ENCODE results near the gene FAM200B. TPM values are rescaled to one million over a fixed set of nuclear protein-coding genes. Genes with fewer than 3 reads are reported as not detected.

Gene FAM200B
- total RNA-seq, result 16.0 and 16.6 TPM in 2 replicates

DNA sequence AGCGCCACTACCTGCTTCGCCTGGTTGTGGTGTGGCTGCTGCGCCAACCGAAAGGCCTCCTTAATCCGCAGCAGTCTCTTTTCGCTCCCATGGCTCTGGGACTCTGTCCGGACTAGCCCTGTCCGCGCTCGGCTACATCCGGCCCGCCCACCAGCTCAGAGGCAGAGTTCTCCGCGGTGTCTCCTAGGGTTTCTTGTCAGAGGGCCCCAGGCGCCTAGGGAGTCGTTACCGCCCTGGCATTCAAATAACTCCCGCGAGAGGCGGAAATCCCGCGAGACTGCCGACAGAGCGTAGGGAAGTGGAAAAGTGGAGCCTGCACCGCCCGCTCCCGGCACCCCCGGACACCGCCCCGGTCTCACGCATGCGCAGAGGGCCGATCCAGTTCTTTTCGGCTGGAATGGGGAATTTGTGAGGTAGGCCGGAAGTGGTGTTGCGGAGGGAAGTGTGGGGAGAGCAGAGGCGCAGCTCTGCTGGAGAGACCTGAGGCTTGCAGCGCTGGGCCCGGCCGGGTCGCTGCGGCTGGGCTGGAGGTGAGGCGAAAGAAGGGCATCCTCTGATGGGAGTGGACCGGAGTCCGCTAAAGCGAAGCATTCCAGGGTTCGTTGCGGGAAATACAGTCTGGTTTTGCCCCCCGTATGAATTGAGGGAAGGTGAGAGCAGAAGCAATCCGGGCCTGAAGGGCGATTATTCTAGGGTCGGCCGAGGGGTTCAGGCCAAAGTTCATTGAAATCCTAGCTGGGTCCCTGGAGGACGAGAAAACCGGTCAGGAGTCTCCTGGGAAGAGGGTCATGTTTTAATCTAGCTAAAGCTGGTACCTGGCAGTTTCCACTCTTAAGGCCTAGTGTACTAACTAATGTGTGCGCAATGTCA, at the start of gene FAM200B:
Gene FAM200B, plus strand, starts transcription at position 456 of the 870 bp plus-strand sequence. CDS start 5,151 bp downstream, outside the sequence.
- peak; percentile 90 for DNase-seq (ENCODE audit: low read depth, low spot score)

DNA sequence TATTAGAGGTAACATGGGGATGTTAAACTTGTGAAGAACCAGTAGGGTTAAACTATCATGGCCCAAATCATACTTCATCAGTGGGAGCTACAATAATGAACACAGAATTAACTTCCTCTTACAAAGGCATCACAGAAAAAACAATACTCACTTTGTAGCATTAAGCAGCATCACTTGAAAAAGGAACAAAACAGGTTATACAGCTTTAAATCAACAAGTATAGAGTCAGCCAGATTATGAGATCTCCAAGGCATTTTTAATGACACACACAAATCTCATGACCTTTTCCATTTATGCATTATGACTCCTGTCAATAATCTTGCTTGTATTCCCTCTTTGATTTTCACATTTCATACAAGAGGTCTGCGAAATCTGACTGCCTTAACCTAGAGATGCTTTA, 44.8 kb upstream of the FAM200B start:
- DNase-seq (ENCODE audit: low read depth, low spot score), result no peak

DNA sequence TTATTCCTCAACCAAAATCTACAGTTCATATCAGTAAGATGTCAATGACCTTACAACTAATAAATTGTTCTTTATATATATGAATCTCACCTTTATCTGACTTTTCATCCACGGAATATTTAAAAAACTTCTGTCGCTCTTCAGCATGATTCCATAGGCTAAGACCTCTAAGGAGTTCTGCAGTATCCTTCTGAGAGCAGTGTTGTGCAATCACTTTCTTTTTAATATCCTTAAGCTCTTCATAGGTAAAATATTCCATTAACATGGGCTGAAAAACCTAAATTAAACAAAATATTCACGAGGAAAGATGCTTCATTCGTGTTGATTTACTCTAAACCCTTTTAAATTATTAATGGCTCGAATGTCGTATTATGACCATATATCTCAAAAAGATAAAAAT, 43.2 kb upstream of the FAM200B start:
- no peak for DNase-seq (ENCODE audit: low read depth, low spot score)

DNA sequence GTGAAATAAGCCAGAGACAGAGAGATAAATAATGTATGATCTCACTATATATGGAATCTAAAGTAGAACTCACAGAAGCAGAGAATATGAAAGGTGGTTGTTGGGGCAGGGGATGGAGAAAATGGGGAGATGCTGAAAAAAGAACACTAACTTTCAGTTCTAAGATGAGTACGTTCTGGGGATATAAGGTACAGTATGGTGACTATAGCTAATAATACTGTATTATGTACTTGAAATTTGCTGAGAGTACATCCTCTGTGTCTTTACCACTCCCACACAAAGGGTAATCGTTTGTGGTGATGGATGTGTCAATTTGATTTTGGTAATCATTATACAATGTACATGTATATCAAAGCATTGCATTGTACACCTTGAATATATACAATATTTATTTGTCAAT, 33.0 kb upstream of the FAM200B start:
- no peak for DNase-seq (ENCODE audit: low read depth, low spot score)

DNA sequence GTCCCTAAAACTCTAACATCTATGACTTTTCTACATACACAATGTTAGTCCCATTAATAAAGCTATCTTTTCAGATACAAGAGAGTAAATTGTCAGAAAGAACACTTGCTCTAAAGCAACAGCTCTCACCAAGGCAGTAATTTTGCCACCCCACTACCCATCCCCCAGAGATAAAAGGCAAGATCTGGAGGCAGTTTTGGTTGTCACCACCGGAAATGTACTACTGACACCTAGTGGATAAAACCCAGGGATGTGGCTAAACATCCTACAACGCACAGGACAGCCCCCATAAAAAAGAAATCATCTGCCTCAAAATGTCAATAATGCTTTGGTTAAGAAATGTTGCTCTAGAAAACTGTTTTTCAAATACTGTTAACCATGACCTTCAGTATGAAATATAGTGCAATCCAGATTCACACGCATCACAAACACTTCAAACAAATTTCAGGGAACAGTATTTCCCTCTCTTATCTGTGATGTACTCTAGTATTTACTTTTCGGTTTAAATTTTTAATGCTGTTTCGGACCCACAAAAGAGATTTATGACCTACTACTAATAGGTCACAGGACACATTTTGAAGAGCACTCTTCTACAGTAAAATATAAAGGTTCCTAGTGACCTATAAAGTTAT, 31.6 kb upstream of the FAM200B start:
- no peak for DNase-seq (ENCODE audit: low read depth, low spot score)

DNA sequence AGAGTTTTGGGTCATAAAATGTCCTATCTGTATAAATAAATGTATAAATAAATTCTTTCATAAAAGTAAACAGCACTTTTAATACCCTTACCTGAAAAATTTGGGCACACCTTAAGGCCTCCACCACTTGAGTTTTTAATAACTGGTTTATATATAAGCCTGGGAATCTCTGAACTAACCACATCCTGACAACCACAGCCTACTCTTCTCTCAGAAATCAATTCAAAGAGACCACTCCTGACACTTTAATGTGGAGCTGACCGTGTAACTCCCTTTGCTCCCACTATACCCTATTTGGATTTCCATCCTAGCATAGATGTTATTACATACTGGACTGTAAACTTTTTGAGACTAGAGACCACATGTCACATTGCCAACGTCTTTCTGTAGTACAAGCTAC, 30.0 kb upstream of the FAM200B start:
- DNase-seq (ENCODE audit: low read depth, low spot score), result no peak

DNA sequence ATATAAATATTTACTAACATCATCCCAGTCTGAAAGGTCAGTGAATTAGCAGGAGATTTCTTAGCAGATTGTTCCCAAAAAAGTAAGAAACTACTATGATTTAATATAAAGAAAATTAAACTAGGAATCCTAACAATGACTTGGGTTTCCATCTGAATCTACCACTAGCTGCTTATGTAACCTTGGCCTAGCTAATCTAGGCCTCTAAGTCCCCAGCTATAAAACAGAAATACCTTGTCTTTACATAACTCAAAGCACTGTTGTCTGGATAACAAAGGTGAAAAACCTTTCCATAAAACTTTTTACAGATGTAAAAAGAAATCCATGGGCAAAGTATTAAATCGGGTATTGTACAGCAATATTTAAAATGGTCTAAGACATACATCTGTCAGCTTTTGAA, 29.4 kb upstream of the FAM200B start:
- no peak for DNase-seq (ENCODE audit: low read depth, low spot score)

DNA sequence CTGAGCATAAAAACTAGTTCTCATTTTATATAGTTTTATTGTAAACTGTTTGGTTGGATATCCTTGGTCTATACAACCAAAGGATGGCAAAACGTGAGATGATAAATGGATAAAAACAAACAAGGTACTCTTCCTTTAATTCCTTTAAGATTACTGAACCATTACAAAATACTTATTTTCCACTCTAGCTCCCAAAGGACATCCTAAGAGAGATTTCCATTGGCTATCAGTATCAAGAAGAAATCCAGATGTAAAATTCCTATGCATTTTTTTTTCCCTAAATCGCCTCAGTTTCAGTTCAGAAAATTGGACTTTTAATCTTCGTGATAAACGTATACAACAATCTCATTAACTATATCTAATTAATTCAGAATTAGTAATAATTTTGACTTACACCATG, 28.8 kb upstream of the FAM200B start:
- no peak for DNase-seq (ENCODE audit: low read depth, low spot score)

DNA sequence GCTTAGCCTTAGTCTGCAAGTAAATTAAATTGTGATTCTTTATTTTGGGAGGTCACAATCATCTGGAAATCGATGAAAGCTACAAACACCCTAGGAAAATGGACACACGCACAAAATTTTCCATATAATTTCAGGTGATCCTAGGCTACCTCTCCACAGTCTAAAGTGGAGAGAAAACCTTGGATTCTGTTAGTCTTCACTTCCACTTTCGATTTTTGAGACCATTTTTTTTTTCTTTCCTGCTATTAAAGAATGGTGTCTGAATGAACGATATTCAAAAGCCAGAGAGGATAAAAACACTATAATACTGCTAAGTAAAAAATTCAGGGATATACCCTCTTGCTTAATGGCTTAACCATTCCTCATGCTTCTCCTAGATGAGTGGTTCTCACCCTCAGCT, 28.2 kb upstream of the FAM200B start:
- no peak for DNase-seq (ENCODE audit: low read depth, low spot score)

DNA sequence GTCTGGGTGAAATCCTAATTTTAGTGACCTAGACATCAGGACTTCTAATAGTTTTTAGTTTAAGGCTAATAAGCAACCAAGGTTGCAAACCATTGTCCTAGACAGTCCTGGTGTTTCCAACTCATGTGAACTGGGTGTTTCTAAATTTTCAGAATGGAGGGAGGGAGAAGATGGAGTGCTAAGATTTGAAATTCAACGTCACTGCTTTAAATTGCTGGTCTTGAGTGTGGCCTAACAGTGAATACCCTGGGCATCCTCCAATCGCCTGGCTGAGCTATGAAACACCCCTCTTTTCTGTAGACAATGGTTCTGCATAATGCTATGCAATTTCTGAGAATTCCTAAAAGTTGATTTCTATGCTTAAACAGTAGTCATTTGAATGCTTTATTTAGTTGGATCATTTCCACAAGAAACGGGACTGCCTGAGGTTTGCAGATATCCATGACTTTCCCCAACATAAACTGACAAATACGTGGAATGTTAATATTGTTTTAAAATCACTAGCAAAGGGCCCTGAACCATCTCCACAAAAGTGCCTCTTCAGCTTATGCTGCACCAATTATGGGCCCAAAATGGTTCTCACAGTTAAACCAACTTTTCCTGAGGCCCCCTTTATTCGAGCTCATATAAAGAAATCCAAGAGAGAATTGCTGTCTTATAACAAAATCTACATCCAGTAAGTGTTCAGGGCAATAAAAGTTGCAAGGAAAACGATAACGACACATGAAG, 27.6 kb upstream of the FAM200B start:
- DNase-seq (ENCODE audit: low read depth, low spot score), result no peak

DNA sequence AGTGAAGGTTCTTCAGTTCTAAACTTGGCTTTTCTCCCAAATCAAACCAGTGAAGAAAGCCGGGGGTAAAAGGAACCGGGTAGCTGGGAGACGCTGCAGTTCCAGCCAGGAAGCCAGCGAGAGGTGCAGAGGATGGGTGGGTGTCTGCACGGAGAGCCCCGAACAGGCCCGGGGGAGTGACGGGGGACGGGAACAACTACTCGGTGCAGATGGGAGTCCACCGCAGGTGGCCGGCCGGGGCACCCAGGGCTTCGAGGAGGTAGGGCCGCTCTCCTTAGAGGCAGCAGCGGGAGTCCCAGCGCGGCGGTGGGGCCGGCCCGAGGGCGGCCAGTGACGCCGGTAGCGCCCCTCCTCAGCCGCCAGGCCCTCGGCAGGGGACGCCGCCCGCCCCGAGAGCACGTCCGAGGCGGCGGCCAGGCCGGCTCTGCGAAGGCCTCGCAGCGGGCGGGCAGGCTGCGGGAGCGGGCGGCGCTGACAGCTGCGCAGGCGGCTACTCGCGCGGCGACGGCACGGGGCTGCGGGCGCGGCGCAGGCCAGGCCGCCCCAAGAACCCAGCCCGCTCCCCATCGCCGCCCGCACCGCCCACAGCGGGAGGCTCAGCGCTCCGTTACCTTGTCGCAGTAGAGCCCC, 26.9 kb upstream of the FAM200B start:
- DNase-seq (ENCODE audit: low read depth, low spot score), result no peak

DNA sequence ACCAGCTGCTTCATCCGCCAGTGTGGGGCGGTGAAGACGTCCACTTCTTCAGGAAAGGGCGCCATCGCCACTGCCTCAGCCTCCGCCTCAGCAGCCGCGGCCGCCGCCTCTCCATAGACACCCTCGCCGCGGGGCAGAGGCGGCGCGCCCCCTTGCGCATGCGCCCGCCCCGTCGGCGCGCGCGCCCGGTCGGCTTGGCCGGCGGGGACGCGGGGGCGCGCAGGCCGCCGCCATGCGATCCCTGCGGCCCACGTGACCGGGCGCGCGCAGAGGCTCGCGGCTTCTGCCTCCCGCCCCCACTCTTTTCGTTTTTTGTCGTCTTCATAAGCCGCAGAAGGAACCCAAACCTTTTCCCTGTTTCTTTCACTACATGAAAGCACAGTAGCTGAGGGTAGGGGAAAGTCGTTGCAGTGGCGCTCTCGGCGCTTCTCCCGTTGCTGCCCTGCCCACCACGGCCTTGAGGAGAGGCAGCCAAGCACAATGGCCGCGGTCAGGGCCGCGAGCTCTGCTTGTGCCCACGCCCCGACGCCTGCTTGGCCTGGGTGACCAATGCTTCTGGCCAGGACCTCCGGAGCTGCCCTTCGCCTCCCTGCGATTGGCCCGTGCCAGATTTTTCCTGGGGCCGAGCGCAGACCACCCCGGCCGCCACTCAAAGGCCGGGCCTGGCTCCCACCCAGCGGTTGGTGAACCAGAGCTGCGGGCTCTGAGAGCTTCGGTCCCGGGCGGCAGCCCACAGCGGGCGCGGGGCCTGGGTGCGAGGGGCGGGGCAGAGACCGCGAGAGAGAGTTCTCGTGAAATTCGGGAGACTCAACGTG, 26.2 kb upstream of the FAM200B start, which contains the start of gene FBXL5:
Gene FBXL5, minus strand, starts transcription at position 135 of the 815 bp plus-strand sequence. Its CDS starts 70 bp downstream, at position 65.
- DNase-seq (ENCODE audit: low read depth, low spot score), result peak; percentile 48

DNA sequence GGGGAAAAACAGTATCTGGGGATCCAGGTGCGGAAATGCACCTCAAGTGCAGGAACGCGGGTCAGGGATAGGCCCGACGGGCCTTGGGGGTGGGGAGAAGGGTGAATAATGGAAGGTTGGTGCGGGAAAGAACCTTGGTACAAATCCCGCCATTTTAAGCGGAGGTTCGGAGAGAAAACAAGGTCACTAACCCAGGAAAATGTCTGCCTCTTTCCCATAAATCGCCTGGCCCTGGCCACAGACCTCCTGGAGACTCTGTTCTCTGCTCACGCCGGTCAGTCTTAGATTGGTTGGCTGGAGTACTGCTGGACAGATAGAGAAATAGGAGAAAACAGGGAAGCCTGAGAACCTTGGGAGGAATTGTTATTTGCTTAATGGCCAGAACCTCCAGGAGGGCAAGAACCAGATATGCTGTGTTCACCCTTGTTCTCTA, 25.6 kb upstream of the FAM200B start:
- DNase-seq (ENCODE audit: low read depth, low spot score), result no peak

DNA sequence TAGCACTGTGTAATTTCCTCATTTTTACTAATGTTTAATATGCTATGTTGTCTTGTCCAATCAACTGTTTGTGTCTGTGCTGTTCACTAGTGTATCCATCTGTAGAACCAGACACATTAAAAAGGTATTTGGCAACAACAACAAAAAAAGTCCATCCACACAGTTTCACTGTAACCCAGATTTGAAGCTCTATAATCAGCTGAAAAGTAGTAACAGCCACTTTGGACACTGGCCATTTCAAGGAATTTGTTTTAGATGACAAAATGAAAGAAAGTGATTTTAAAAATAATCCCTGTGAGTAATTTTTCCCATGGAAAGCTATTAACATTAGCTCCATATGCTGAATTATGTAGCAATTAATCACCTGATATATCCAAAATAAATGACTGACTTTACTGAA, 24.3 kb upstream of the FAM200B start:
- no peak for DNase-seq (ENCODE audit: low read depth, low spot score)

DNA sequence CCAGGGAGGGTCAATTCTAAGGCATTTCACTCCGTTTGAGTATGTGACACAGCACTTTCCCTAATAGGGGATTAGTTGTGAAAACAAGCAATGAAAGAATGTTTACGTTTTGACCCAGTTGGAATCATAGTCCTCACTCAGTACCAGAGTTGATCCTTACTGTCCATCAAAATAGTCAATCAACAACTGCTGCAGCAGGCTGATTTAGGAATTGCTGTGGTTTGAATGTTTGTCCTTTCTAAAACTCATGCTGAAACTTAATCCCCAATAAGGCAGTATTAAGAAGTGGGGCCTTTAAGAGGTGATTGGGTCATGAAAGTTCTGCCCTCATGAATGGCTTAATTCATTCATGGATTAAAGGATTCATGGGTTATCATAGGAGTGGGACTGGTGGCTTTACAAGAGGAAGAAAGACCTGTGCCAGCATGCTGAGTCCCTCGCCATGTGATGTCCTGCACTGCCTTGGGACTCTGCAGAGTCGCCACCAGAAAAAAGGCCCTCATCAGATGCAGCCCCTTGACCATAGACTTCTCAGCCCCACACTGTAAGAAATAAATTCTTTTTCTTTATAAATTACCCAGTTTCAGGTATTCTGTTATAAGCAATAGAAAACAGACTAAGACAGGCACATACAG, 23.4 kb upstream of the FAM200B start:
- DNase-seq (ENCODE audit: low read depth, low spot score), result no peak

DNA sequence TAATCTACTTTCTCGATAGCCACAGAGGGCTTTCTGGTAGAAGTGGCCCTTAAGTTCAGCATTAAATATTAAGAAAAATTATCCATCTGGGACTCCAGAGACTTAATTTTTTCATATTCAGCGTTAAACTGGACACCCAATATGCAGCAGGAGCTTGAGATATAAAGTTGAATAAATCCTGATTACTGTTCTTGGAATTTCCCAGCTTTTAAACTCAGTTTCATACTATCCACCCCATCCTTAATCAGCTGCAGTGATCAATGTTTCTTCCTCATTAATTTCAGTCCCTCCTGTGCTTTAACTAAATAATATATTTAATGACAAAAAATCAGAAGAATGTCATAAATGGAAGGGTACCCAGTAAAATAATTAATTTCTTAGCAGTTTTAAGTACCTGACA, 22.8 kb upstream of the FAM200B start:
- DNase-seq (ENCODE audit: low read depth, low spot score), result no peak

DNA sequence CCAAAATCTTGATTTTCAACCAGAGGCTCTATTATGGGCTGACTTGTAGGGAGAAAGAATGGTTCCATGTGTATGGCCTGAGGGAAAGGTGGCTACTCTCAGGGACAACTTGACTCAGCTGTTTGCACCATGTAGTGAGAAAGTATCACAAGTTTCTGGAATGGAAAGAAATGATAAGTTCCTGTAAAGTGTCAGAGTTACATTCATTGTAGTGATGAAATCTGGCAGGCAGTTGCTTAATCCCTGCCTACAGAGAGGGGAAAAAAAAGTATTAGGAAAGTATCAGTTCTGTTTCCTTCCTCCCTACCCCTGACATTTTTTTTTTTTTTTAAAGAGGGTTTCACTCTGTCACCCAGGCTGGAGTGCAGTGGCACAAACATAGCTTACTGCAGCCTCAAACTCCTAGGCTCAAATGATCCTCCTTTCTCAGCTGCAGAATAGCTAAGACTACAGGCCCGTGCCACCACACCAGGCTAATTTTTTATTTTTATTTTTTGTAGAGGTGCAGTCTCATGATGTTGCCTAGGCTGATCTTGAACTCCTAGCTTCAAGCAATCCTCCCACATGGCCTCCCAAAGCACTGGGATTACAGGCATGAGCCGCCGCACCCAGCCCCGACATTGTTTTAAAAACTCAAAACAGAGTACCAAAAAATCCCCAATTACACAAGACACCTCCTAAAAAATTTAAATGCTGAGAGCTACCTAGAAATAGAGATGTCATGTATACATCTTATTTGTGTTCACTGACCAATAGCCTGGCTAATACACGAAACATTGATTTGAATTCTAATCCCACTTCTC, 21.7 kb upstream of the FAM200B start:
- no peak for DNase-seq (ENCODE audit: low read depth, low spot score)

DNA sequence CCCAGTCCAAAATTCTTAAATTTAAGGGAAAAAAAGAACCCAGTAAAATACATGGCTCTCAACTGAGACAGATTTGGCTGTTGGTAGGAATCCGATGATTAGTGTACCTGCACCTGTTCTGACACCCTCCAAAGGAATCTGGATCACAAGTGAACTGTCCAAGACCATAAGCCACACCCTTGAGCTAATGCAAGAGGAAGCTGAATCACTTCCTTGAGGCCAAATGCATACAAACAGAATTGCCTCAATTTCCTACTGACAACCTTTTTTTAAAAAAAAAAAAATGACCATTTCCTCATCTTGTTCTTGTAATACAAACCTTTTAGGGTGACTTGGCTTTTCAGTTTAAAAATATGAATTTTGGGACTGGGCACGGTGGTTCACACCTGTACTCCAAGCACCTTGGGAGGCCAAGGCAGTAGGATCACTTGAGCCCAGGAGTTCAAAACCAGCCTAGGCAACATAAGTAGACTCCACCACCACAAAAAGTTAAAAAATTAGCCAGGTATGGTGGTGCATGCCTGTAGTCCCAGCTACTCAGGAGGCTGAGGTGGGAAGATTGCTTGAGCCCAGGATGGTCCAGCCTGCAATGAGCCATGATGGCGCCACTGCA, 15.8 kb upstream of the FAM200B start:
- DNase-seq (ENCODE audit: low read depth, low spot score), result peak; percentile 63

DNA sequence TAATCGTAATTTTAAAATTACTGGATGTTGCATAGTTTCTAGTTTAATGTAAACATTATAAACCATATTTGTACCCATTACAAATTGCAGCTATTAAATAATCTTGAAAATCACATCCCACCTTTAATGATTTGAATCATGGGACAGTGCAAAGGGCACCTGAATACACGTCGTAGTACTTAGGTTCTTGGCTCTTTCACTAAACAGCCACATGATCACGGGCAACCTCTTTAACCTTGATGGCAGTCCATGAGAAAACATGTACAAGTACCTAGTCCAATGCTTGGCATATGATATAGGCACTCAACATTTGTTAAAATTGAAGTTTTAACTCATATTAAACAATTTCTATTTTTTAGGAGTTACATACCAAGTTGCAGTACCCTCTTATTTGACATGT, 14.6 kb upstream of the FAM200B start:
- no peak for DNase-seq (ENCODE audit: low read depth, low spot score)
